ENCODE measurements around the gene BATF. TPM values are rescaled to one million over a fixed set of nuclear protein-coding genes. Genes with fewer than 3 reads are reported as not detected.
A peak's percentile ranks its signal among the peaks of the same experiment; 100 is the strongest.

BATF gene
- total RNA-seq, 2 experiments from 2014 or later, result 0.98 to 1.5 TPM

GRCh38 chr14:75518625-75519024, 3.6 kb upstream of the BATF start:
- no peaks in the 10 kb centered on the region for H3K79me2 ChIP-seq (ENCODE audit: insufficient read depth, low read depth, low read length)
- no peak overlapping the region for H3K27ac ChIP-seq (ENCODE audit: low read depth, low read length, poor library complexity, severe bottlenecking)
- H3K9me3 ChIP-seq (ENCODE audit: low read length), result no peaks in the 10 kb centered on the region
- H3K4me1 ChIP-seq (ENCODE audit: insufficient read depth, low read length, poor library complexity, severe bottlenecking), result peaks cover 36% of the 10 kb centered on the region
- no peak overlapping the region for H3K4me2 ChIP-seq (ENCODE audit: low read length)
- BruUV-seq (replicated peaks), result no TSS peak
- intact Hi-C loops (cut with micrococcal nuclease; ENCODE audit: unreplicated experiment), result loop anchor here (2.0 kb wide), 1 partner anchor 42 kb away; no protein-coding TSS in a partner anchor
- TF ChIP-seq EZH2phosphoT487 (IDR thresholded peaks at IDR 0.05; ENCODE audit: borderline replicate concordance, low read depth, low read length) (no peak), CTCF (conservative IDR thresholded peaks at IDR 0.05; ENCODE audit: low read length) (peak; percentile 77)
- no peaks in the 10 kb centered on the region for H3K36me3 ChIP-seq (ENCODE audit: insufficient read depth, low read length)
- ChIA-PET CTCF (ENCODE audit: unreplicated experiment) (interaction anchor here (1.1 kb wide), 1 partner anchor 43 kb away, joined by 3 read pairs; no protein-coding TSS in a partner anchor), POLR2A (interaction anchor here (0.5 to 1.5 kb wide), 3 partner anchors 19 to 143 kb away, joined by 3 to 4 read pairs (median 3); partner anchors contain the start of gene TTLL5)
- H4K20me1 ChIP-seq (ENCODE audit: insufficient read depth, low read length), result no peaks in the 10 kb centered on the region
- H2AFZ ChIP-seq (ENCODE audit: low read length), result no peak overlapping the region
- H3K4me3 ChIP-seq (ENCODE audit: low read depth, low read length, poor library complexity, severe bottlenecking), result no peak overlapping the region
- no peaks in the 10 kb centered on the region for H3K9me2 ChIP-seq (ENCODE audit: insufficient read depth, low read length)
- peak; percentile 54 for DNase-seq (ENCODE audit: low spot score)

GRCh38 chr14:75519394-75519793, 2.9 kb upstream of the BATF start:
- Histone ChIP-seq H2AFZ (ENCODE audit: low read length) (no peak overlapping the region), H4K20me1 (ENCODE audit: insufficient read depth, low read length) (no peaks in the 10 kb centered on the region), H3K4me1 (ENCODE audit: insufficient read depth, low read length, poor library complexity, severe bottlenecking) (peaks cover 39% of the 10 kb centered on the region), H3K9me2 (ENCODE audit: insufficient read depth, low read length) (no peaks in the 10 kb centered on the region), H3K27ac (ENCODE audit: low read depth, low read length, poor library complexity, severe bottlenecking) (no peak overlapping the region), H3K36me3 (ENCODE audit: insufficient read depth, low read length) (no peaks in the 10 kb centered on the region), H3K4me3 (ENCODE audit: low read depth, low read length, poor library complexity, severe bottlenecking) (no peak overlapping the region), H3K4me2 (ENCODE audit: low read length) (no peak overlapping the region), H3K79me2 (ENCODE audit: insufficient read depth, low read depth, low read length) (no peaks in the 10 kb centered on the region), H3K9me3 (ENCODE audit: low read length) (no peaks in the 10 kb centered on the region)
- DNase-seq (ENCODE audit: low spot score), result no peak
- no TSS peak for BruUV-seq (replicated peaks)
- CTCF ChIA-PET (ENCODE audit: unreplicated experiment), result interaction anchor here (1.1 kb wide), 1 partner anchor 42 kb away, joined by 3 read pairs; no protein-coding TSS in a partner anchor
- TF ChIP-seq EZH2phosphoT487 (IDR thresholded peaks at IDR 0.05; ENCODE audit: borderline replicate concordance, low read depth, low read length) (no peak), CTCF (conservative IDR thresholded peaks at IDR 0.05; ENCODE audit: low read length) (no peak)
- POLR2A ChIA-PET, result no interaction called here
- intact Hi-C loops (cut with micrococcal nuclease; ENCODE audit: unreplicated experiment), result loop anchor here (2.0 kb wide), 1 partner anchor 41 kb away; no protein-coding TSS in a partner anchor
